HTR-8/SVneo (cell line): ENCODE results near the gene TCERG1L.

Source experiments
- DNase-seq: peaks from one replicate; pipeline ENCODE4 v3.0.0; 2011; ENCODE audit warnings: low spot score, mixed read lengths; ENCODE audit not compliant: insufficient read length
- FAIRE-seq: peaks from 2 replicates; lab custom pipeline; 2011; peaks lifted over from hg19 to GRCh38; lab: Jason Lieb, UNC

The TCERG1L gene

DNA sequence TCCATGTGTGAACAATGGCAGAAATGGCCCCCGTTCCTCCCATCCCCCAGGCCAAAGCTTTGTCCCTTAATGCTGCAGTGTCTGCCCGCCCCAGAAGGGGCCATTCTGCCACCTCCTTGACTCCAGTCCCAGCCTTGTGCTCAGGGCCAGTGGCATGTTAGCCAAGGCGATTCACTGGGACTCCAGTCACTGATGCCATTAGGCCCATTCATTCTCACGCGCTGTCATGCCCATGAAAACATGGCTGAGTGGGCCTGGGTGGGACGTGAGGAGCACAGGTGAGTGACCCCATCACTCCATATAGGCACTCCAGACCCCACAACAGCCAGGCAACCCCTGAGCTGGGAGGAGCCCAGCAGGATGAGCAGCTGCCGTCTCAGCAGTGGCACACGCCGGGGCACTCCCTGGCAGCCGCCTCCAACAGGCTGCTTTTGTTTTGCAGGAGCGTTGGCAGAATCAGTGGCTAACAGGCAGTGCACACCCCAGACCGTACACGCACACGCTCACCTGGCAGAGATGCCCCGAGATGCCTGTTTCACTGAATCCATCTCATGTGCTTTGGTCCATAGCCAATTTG is 79.5 kb downstream of the TCERG1L start:
- no peak for FAIRE-seq
- DNase-seq, result no peak

GRCh38 chr10:131231323-131231964 is 80.1 kb downstream of the TCERG1L start:
- no peak for FAIRE-seq
- no peak for DNase-seq

GRCh38 chr10:131230641-131231322 is 80.7 kb downstream of the TCERG1L start:
- no peak for FAIRE-seq
- no peak for DNase-seq

DNA sequence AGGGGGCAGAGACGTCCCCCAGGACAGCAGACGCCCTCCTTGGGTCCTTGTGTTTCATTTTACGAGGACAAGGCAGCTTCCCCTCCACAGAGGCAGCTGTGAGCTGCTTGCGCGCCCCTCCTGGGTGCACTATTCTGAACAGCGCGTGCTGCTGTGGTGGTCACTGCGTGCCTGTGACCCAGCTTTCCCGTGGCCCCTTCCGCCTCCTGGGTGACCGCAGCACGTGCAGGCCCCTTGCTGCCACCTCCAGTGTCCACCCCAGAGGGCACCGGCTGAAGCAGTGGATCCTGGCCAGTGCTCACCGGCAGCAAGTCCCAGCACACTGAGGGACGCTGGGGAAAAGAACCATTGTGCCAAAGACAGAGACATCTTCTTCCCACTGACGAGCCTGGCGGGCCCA is 81.4 kb downstream of the TCERG1L start:
- DNase-seq, result no peak
- no peak for FAIRE-seq

GRCh38 chr10:131227163-131227740 is 84.3 kb downstream of the TCERG1L start:
- FAIRE-seq, result no peak
- DNase-seq, result no peak

- FAIRE-seq (no peak), DNase-seq (no peak)
Measured at GRCh38 chr10:131226446-131227162, 84.9 kb downstream of the TCERG1L start.

GRCh38 chr10:131224106-131224505 is 87.4 kb downstream of the TCERG1L start:
- no peak for FAIRE-seq
- DNase-seq, result no peak

GRCh38 chr10:131223422-131223821 is 88.1 kb downstream of the TCERG1L start:
- FAIRE-seq (no peak), DNase-seq (no peak)

GRCh38 chr10:131222986-131223385 is 88.5 kb downstream of the TCERG1L start:
- FAIRE-seq (no peak), DNase-seq (no peak)

DNA sequence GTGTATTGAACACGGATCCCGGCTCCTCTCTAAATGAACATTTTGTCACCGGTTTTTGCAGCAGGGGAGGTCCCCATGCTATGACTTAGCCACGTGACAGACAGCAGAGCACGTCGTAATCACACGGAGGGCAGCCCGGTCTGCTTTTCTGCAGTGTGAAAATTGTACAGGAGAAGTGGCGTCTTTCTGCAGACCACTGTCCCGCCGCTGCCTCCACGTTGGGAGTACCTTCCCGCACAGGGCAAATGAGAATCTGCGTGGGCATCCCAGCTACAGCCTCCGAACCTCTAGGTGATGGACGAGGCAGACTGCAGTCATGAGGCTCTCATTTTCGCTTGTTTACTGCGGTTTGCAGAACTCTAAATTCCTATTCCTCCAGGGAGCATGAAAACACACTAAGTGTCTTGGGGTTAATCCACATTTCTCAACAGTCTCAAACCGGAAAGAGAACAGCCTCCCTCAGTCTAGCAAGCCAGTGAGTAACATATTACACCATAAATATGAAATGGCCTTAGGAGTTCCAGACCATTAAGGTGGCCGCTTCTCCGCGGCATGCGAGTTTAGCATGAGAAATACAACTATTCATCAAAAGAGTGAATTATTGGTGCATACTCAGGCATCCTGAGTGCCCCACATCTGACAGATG is 89.8 kb downstream of the TCERG1L start:
- DNase-seq (no peak), FAIRE-seq (no peak)

DNA sequence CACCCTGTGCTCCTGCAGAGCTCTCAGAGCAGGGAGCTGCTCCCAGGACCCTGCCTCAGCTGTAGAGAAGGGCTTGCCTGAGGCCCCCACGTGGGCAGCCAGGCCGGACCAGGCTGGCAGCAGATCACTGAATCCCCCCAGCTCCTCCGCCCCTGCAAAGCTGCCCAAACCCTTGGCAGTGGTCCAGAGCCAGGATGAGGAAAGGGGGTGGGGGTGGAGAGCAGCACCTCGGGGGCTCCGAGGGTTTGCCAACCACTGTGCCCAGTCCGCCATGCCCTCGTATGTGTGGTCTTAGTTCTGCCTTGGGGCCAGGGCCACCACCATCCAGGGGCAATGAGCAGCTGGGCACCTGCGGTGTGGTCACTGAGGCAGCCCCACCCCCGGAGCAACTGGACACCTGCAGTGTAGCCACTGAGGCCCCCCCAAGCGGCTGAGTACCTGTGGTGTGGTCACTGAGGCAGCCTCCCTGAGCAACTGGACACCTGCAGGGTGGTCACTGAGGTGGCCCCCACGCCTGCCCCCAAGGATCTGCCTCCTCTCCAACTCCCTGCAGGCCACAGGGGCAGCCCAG is 90.8 kb downstream of the TCERG1L start:
- FAIRE-seq, result no peak
- no peak for DNase-seq

DNA sequence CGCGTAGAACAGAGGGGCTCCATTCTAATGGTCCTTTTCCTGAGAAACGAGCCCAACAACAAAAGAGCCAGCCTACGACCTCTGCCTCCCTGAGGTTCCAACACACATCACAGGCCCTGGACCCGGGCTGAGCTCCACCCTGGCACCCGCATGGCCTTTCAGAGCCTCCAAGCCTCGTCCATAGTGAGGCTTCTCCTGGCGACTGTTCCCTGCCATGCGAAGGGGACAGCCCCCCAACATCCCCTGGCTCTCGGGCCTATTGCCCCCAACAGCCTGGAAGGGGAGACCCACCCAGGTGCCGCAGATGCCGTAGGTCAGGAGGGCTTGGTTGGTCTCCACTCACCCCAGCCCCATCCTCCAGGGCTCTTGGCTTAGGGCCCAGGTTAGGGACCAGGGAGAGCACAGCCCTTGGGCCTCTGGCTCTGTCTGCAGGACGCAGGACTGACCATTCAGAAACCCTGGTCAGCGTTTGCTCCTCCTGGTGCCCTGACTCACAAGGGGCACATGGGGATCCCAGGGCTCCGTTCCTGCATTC is 91.5 kb downstream of the TCERG1L start:
- DNase-seq, result no peak
- no peak for FAIRE-seq

DNA sequence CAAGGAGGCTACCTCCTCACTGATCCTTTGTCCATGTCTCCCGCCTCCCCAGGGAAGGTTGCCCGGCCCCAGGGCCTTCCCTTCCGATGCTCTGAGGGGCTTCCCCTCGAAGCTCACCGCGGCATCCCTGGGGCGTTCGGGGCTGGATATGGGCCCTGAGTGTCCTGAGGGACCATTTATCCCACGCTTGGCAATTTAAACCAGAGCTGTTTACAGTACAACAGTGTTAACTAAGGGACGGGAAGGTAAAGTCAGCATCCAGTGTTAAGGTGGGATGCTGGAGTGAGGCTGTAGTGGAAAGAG is 92.0 kb downstream of the TCERG1L start:
- FAIRE-seq (no peak), DNase-seq (no peak)

- no peak for FAIRE-seq
- no peak for DNase-seq
Measured at GRCh38 chr10:131218811-131219583, 92.5 kb downstream of the TCERG1L start.

GRCh38 chr10:131216681-131217230 is 94.8 kb downstream of the TCERG1L start:
- FAIRE-seq (no peak), DNase-seq (no peak)

DNA sequence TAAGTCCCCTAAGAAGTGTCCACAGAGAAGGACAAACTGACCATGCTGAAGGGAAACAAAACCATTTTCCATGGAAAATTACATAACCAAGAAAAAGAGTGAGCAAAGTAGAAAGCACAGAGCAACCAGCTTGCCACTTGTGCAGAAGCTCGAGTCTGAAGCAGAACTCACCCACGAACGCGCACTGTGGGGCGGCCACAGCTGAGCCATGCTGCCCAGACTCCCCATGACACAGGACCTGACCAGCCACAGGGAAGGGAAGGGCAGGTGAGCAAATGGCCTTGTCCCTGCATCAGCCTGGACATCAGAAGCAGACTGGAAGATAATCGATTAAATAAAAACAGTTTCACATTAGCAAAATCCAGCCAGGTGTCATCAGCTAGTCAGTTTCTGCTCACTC is 95.7 kb downstream of the TCERG1L start:
- FAIRE-seq (no peak), DNase-seq (no peak)

DNA sequence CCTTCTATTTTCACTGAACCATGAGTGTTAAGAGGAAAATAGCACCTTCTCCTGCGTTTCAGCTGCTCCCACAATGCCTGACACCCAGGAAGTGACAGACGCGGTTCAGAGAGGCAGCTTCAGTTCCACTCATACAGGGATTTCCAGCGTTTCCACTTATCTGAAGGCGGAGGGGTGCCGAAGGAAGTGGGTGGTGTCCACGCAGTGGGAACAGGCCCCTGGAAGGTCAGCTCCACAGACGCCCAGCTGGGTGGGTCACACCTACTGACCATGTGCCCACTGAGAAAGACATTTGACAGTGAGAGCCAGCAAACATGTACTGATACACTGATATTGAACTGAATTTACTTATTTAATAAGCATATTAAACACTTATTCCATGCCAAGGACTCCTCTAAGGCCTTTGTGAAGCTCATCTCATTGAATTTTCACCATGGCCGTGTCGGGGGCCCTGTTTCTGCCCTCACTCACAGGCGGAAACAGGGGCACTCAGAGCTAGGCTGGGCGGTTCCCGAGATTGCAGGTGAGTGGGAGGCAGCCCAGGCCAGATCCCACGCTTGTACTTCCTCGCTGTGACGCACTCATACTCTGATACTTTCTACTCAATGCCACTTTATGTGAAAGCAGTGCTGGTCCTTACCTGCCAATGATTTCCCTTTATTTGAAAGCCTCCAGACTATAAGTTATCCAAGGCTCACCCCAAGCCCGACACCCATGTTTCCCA is 96.8 kb downstream of the TCERG1L start:
- FAIRE-seq, result no peak

More for the DNA sequence above, 96.8 kb downstream of the TCERG1L start:
- DNase-seq, result no peak
